HG03469 (cell line): ENCODE results near the gene WDFY2.

Source experiments
- ATAC-seq: cut with Tn5 transposase; IDR thresholded peaks from one replicate; pipeline ENCODE4 v1.9.1; 2021; ENCODE audit warnings: mild to moderate bottlenecking, moderate library complexity, moderate number of reproducible peaks; ENCODE audit not compliant: unreplicated experiment

WDFY2 gene

DNA sequence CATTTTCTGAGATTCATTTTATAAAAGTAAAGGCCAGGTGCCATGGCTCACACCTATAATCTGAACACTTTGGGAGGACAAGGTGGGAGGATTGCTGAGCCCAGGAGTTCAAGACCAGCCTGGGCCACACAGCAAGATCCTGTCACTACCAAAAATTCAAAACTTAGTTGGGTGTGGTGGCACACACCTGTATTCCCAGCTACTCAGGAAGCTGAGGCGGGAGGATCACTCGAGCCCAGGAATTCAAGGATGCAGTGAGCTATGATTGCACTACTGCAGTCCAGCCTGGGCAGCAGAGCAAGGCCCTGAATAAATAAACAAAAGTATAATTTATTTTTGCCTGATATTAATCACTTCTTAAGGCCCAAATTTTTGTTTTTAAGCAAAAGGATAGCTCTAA lies 179.2 kb downstream of the WDFY2 start:
- ATAC-seq = no peak

DNA sequence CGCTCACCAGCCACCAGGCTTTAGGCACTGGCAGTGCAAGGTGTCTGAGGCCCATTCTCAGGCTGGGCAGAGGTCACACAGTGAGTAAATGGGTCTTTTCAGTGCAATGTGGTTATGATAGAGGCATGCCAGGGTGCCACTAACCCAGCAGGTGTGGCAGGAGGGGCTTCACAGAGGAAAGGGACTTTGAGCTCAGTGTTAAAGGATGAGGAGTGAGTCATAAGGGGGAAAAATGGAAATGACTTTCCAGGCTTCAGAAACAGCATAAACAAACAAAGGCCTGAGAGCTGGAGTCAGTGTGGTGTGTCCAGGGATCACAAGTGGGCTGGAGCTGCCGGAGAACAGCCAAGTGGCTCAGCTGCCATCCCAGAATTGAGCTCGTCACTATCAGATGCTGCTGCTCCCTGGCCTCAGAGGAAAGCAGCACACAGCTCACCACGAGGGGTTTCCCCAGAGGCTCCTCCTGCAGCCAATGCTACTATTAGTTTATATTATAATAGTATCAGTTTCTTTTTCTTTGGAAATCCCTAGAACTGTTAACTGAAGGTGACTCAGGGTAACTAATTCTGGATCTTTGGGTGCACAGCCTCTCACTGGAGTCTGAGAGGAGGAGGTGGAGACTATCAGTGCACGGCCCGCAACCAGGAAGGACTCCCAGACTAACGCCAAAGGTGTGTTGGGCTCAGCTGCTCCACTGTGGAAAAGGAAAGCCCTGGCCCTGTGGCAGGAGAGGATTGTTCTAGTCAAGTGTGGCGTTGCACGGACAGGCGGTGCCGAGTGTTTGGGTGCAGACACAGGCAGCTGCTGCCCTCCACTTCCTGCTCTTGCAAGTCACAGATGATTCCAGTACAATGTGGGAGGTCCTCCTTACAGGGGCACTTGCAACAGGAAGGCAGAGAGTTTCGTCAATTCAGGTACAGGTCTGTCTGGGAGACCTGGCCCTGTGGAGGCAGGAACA lies 180.2 kb downstream of the WDFY2 start:
- ATAC-seq = peak; percentile 64

DNA sequence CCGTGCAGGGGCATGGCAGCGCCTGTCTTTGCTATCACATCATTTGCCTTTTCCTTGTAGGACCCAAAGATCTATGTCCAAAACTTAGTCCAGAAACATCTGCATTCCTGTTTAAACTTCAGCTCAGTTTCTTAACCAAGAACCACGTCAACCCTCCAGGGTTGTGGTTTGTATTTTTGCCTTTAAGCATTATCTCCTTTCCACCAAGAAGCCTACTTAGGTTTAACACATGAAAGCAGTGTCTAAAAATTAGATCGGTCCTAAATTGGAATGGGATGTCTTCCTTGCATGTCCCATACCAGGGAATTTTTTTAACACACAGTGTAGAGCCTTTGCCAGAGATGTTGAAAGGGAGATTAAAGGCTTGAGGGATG lies 180.9 kb downstream of the WDFY2 start:
- no peak for ATAC-seq

- no peak for ATAC-seq
These were observed 182.8 kb downstream of the WDFY2 start for GRCh38 chr13:51767100-51767499.

- ATAC-seq = no peak
These were observed 184.2 kb downstream of the WDFY2 start for GRCh38 chr13:51768378-51768921.

GRCh38 chr13:51768976-51769375 lies 184.7 kb downstream of the WDFY2 start:
- no peak for ATAC-seq

GRCh38 chr13:51769455-51770127 lies 185.3 kb downstream of the WDFY2 start:
- ATAC-seq = no peak

DNA sequence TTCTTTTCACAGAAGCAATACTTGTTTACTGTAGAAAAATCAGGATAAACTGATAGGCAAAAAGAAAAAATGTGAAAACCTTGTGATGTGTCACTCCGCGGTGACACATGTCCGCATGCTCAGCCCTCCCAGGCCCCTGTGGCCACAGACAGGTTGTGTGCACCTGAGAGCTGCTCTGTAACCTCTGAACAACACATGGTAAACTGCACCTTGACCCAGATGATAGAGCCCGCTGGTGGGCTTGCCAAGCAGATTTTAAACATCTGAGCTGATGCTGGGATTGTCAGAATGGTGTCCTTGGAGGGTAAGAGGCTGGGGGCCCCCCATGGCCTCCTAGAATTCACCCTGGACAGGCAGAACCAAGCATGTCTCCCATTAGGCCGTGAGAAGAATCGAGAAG lies 185.9 kb downstream of the WDFY2 start:
- no peak for ATAC-seq

GRCh38 chr13:51770681-51771417 lies 186.6 kb downstream of the WDFY2 start:
- ATAC-seq = no peak

- no peak for ATAC-seq
These were observed 187.3 kb downstream of the WDFY2 start for GRCh38 chr13:51771418-51772104.

DNA sequence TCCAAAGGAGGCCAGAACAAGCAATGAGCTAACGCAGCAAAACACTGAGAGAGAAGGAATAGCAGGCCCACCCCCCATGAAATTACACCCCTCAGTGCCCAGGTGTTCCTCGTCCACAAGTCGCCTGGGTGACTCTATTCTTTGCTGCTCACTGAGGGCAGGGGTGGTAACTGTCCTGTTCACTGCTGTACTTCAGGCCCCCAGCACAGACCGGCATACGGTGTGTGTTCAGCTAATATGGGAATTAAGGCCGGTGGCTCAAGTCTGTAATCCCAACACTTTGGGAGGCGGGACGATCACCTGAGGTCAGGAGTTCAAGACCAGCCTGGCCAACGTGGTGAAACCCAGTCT lies 187.8 kb downstream of the WDFY2 start:
- no peak for ATAC-seq

DNA sequence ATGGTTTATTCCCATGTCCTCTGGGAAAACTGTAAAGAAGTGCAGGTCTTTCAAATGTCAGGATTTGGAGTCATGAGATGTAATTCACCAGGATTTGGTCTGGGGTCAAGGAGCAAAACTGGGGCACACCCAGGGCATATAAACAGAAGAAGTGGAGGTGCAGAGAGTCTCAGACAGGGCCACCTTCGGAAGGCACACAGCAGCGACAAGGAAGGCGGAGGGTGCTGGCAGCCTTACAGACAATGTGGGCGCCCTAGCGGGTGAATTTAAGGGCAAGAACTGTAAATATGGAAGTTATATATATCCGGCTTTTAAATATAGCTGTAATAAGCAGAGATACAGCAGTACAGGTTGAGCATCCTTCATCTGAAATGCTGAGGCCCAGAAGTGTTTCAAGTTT lies 188.5 kb downstream of the WDFY2 start:
- ATAC-seq = no peak

GRCh38 chr13:51773515-51773914 lies 189.3 kb downstream of the WDFY2 start:
- ATAC-seq = no peak

GRCh38 chr13:51776179-51776578 lies 191.9 kb downstream of the WDFY2 start:
- ATAC-seq = no peak

DNA sequence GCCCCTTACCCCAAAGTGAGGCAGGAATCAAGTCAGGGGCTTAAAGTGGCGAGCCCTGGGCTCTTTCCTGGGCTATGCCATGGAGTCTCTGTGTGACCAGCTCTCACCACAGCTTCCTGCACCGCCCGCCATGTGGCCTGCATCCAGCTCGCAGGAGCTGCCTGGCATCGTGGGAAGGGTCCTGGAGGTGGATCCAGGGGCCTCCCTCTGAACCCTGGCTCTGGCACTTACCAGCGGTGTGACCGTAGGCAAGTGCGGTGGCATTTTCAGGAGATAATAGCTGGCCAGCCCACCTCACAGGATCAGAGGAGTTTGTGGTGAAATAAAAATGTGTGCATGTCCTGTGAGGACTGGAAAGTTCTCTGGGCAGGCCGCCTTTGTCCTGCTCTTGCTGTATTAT lies 193.7 kb downstream of the WDFY2 start:
- no peak for ATAC-seq

DNA sequence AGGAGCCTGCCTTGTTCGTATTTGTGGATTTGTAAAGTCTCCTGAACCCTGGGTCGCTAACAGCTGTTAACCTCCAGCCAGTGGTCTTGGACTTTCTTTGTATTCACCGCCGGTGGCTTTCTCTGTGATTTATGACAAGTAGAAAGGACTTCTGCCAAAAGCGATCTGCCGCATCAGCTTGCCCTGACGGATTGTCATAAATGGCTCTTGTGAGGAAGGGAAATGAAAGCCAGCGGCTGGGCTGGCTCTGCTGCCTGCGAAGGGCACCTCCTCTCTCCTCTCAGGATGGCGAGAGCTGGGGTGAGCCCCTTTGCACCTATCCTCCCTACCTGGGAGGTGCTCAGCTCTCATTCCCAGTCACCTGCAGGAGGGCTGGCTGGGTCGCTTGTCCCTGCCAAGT lies 194.1 kb downstream of the WDFY2 start:
- no peak for ATAC-seq

GRCh38 chr13:51780099-51780498 lies 195.8 kb downstream of the WDFY2 start:
- ATAC-seq = no peak

DNA sequence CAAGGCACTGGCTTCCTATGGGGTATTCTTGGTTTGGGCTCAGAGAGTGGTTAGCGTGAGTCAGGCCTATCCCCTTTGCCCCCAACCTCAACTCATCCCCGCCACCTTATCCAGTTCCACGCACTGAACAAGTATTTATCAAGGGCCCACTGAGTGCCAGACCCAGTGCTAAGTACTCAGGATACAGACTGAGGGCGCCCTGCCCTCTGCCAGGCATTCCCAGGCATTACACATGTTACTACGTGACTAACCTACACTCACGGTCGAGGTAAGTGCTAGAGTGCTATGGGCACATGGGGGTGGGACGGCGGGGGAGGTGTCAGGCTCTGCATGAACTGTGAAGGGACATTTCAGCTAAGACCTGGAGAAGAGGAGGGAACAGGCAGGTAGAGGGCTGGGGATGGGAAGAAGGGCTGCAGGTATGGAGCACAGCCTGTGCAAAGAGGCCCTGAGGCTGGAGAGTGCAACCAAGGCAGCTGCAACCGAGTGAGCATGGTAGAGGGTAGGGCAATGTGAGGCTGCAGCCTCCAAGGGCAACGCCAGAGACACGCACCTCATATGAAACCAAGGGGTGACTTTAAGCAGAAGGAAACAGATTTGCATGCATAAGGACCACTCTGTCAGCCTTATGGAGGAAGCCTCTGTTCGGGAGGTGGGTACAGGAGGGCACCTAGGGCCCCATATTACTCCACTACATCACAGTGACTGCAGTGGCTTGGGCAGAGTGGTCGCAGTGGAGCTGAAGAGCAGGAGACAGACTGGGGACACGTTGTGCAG lies 197.2 kb downstream of the WDFY2 start:
- no peak for ATAC-seq

DNA sequence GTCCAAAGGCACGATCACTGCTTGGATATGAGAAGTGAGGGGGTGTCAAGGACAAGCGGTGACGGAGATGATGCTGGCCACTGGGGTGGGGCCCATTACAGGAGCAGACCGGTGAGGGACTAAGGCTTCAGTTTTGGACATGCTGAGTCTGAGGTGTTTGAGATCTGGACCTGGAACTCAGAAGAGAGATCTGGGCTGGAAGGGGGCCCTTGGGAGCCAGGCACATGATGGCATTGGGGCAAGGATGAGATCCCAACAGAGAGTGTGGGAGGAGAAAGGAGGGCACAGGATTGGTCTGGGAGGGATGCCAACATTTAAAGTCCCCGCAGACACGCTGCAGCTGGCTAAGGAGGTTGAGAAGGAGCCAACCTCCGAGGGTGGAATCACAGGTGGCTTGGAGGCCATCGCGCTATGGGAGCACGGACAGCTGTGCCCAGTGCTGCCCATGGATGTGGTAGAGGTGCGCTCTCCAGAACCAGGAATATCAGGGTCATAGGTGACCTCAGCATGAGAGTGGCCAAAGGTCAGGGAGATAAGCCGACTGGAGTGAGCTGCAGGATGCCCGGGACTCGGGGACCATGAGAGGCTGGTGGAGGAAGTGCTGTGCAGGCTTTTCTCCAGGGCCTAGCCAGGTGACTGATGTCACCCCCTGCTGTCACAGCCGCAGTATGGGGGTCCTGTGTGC lies 197.9 kb downstream of the WDFY2 start:
- ATAC-seq = no peak
